A204.1 (cell line): ENCODE data around the gene PNMA8A.
"Not testable (repeated sequence)": the region's sequence is repeated elsewhere in the genome, so short reads cannot be mapped to it uniquely, and the experiment has no call there.

Experiments
- FAIRE-seq: peaks from 2 replicates; lab custom pipeline; 2012; peaks lifted over from hg19 to GRCh38; lab: Jason Lieb, UNC

PNMA8A gene

GRCh38 chr19:46463516-46463915, 7.8 kb downstream of the PNMA8A start:
- FAIRE-seq: no peak

GRCh38 chr19:46461537-46461936, 9.8 kb downstream of the PNMA8A start:
- FAIRE-seq: no peak

DNA sequence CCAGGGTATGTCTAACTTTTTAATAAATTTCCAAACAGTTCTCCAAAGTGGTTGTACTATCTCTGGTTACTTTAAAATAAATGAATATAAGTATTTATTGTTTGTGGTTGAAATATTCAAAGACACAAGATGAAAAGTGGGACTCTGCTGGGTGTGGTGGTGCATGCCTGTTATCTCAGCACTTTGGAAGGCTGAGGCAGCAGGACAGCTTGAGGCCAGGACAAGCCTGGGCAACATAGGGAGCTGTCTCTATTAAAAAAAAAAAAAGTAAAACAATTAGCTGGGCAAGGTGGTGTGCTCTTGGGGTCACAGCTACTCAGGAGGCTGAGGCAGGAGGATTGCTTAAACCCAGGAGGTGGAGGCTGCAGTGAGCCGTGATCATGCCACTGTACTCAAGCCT, 10.4 kb downstream of the PNMA8A start:
- no peak for FAIRE-seq

DNA sequence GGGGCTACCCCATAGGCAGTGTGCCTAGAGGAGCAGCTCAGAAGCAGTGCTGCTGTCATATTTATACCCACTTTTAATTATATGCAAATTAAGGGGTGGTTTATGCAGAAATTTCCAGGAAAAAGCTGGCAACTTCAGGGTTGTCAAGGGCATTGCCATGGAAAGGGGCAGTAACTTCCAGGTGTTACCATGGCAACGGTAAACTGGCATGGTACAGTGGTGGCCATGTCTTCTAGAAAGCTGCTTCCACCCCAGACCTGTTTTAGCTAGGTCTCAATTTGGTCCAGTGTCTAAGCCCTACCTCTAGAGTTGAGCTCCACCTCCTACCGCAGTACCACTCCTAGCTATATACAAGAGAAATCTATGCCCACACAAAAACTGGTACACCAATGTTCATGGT, 11.3 kb downstream of the PNMA8A start:
- FAIRE-seq: no peak

DNA sequence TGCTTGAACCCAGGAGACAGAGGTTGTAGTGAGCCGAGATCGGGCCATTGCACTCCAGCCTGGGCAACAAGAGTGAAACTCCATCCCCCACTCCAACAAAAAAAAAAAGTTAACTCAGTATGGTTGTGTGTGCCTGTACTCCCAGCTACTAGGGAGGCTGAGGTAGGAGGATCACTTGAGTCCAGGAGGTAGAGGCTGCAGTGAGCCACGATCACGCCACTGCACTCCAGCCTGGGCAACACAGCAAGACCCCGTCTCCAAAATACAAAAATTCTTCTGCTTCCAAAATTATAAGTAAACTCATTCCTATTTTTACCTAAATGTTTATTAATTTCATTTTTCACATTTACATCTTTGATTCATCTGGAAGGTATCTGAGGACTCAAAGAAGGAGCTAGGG, 14.4 kb downstream of the PNMA8A start:
- no peak for FAIRE-seq

DNA sequence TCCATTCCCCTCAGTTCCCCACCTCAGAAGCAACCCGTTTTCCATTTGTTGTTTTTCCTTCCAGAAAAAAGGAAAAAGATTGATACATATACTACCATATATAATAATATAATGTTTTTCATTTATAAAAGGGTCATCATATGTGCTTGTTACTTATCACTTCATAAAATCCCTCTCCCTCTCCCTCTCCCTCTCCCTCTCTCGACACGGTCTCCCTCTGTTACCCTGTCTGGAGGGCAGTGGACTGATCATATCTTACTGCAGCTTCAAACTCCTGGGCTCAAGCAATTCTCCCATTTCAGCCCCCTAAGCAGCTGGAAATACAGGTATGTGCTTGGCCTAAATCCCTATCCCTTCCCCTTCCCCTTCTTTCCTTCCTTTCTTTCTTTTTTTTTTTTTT, 17.1 kb downstream of the PNMA8A start:
- FAIRE-seq: no peak

- no peak for FAIRE-seq
These were observed 17.7 kb downstream of the PNMA8A start for GRCh38 chr19:46453661-46454060.

- FAIRE-seq: no peak
These were observed 19.2 kb downstream of the PNMA8A start for GRCh38 chr19:46452186-46452585.

DNA sequence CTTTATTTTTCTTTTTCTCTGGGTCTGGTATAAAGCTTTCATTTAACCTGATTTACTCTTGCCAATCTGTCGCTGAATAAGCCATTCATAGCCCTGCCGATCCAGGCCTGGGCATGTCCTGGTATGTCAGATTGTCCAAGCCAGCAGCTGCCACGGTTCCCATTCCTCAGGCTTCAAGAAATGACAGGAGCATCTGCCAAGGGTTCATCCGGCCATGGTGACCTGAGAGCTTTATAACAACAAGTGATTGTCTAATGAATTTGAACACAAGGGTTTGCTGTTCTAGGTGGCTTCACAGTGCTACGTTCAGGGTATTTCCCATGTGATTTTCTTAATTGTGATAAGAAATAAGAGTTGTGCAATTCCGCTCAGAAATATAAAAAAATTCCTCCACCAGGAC, 20.0 kb downstream of the PNMA8A start:
- no peak for FAIRE-seq

DNA sequence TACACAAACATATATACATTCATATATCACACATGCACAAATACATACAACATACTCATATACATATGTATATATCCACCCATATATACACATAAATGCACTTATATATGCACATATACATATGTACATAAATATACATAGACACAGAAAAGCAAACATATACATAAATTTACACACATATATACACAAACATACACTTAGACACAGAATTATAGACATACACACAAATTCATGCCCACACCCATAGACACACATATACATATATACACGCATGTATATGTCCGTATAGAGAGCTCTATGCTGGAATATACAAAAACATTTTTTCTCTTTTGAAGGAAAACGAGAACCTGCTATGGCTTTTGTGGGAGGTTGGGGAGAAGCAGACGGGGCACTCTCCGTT, 20.6 kb downstream of the PNMA8A start:
- no peak for FAIRE-seq

DNA sequence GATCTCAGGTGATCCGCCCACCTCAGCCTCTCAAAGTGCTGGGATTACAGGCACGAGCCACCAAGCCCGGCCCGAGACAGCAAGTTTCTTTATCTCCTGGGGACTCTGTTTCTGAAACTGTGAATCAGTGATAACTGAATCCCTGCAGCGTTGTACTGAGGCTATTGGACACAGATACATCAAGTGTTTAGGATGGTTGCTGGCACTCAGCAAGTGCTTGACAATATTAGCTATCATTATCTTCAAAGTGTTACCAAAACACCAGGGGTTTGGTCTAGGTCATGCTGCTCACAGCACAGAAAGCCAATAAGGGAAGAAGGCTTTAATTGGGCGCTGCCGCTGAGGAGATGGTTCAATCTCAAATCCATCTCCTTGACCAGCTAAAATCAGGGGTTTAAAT, 22.1 kb downstream of the PNMA8A start:
- no peak for FAIRE-seq

DNA sequence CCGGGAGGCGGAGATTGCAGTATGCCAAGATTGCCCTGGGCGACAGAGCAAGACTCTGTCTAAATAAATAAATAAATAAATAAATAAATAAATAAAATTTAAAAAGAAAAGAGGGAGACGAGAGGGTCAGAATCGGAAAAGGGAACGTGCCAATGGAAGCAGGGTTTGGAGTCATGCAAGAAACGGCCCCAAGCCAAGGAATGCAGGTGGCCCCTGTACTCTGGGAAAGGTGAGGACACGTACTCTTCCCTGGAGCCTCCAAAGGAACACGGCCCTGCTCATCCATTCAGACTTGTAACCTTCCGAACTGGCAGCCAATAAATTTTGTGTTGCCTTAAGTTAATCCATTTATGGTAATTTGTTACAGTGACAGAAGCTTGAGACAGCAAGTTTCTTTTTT, 22.8 kb downstream of the PNMA8A start:
- FAIRE-seq: no peak

DNA sequence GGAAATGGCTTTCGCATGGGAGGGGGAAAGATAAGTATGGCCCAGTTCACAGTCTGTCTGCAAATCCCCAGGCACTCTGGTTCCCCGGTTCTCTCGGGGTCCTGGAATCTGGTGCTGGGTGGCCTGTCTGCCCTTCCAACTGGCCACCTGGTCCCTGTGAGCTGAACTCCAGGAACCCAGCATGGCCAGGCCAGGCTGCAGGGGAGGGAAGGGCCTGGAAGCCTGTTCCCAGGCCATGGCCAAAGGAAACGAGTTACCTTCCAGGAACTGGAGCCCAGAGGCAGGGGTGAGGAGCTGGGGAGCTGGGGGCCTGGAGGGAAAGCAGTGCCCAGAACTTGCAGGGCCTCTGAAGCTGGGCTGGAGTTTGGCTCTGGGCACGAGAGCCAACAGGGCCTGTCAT, 23.5 kb downstream of the PNMA8A start:
- no peak for FAIRE-seq

DNA sequence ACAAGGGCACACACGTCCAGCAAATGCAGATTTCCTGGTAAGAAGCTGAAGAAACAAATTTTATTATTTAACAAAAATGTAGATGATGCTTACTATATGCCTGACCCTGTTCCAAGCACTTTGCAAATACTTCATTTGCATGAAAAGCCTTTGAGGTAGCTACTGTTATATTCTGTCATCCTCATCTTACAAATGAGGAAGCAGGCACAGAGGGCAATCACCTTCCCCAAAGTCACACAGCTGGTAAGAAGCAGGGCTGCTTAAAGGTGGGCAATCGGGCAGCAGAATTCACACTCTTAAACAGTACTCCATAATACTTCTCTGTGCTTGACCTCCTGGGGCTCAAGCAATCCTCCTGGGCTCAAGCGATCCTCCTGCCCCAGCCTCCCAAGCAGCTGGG, 24.4 kb downstream of the PNMA8A start:
- FAIRE-seq: no peak

DNA sequence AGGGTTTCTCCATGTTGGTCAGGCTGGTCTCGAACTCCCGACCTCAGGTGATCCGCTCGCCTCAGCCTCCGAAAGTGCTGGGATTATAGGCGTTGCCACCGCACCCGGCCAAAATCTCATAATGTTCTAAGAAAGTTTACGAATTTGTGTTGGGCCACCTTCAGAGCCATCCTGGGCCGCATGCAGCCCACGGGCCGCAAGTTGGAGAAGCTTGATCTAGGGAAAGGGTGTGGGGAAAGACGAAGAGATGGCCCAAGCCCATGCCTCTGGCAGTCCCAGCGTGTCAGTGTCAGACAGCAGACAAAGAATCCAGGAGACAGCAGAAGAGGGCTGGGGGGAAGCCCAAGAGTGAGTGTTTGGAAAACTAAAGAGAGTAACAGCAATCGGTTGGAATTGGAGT, 25.3 kb downstream of the PNMA8A start:
- FAIRE-seq: no peak

DNA sequence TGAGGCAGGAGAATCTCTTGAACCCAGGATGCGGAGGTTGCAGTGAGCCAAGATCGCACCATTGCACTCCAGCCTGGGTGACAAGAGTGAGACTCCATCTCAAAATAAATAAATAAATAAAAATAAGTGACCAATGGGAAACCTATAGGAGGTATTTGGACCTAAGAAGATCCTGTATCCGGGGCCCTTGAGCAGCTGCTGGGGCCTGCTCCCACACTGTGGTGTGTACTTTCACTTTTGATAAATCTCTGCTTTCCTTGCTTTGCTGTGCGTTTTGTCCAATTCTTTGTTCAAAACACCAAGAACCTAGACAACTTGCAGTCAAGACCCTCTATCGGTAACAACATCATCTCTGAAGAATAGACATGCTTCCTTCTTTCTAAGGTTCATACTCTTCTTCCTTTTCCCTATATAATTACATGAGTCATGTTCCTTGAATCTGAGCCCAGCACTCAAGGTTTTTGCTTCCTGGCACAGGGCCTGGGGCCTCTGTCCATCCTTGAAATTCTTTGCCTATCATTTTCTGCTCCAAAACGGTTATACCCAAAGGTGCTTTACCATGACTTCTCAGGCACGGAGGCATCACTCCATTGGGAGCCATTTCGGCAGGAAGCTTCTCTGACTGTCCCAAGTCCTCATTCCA, 28.4 kb downstream of the PNMA8A start:
- no peak for FAIRE-seq

DNA sequence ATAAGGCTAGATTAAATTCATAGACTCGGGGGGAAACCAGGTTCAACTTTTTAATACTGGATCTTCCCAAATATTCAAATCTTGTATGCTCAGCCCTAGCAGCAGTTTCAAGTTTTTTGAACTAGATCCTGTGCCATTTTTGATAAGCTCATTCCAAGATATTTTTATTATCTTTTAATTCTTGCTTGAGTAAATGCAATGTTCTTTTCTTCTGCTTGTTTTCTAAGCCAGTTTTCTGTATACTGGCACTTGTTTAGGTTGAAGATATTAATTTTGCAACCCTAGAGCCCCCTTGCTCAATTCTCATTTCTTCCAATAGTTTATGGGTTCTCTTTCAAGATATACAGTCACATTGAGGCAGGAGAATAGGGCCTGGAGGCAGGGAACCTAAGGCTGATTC, 29.5 kb downstream of the PNMA8A start:
- no peak for FAIRE-seq

GRCh38 chr19:46435689-46436088, 35.7 kb downstream of the PNMA8A start:
- not testable (repeated sequence) for FAIRE-seq

- no peak for FAIRE-seq
These were observed 36.4 kb downstream of the PNMA8A start for GRCh38 chr19:46435009-46435408.

- not testable (repeated sequence) for FAIRE-seq
These were observed 37.9 kb downstream of the PNMA8A start for GRCh38 chr19:46433470-46433869.

DNA sequence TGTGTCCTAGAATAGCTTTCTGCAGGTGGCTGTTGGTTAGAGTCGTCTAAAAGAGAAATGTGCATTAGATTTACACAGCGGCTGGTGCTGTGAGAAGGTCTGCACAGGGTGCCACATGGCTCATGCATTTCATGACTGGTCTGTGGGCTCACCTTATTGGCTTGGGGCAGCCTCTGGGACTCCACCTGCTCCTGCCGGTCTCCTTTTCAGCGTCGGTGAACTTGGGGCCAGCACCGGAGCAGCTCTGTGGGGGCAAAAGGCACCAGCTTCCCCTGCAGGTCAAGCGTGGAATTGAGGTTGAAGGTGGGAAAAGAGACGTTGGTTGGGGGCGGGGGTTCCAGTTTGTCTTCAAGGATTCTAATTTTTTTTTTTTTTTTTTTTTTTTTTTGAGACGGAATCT, 39.5 kb downstream of the PNMA8A start:
- FAIRE-seq: no peak

- no peak for FAIRE-seq
These were observed 41.4 kb downstream of the PNMA8A start for GRCh38 chr19:46429999-46430398.

- FAIRE-seq: no peak
These were observed 42.9 kb downstream of the PNMA8A start, which contains the start of gene PNMA8C for GRCh38 chr19:46428239-46429135. TSS of gene PNMA8C (minus strand) at chr19:46428936. CDS start at chr19:46428359, 577 bp downstream.

GRCh38 chr19:46427518-46428045, 43.8 kb downstream of the PNMA8A start:
- FAIRE-seq: no peak
